ENCODE results near the gene BRD8.

BRD8 gene

DNA sequence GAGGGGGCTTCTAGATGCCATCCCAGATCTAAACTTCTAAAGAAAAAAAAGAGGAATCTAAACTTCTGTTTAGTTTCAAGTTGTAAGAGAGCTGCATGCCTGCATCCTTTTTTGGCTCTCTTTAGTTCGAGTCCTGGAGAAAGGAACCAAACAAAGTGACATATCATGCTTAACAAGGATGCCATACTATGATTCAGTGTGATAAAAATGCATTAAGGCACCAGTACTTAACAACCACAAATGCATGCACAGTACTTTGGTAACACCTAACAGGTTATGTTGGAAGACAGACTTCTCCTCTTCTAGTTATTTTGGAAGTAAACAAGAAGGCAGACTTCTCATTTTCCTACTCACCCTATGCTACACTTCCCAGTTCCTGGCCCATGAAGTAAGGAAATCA, 66.5 kb downstream of the BRD8 start:
- H3K4me3 ChIP-seq (ENCODE audit: low read length): no peak overlapping the region
- no peaks in the 10 kb centered on the region for H3K9me3 ChIP-seq (replicated peaks; ENCODE audit: low read length)
- no peak overlapping the region for H3K9ac ChIP-seq (ENCODE audit: low read depth, low read length)
- H3K36me3 ChIP-seq (ENCODE audit: insufficient read depth, low read length): no peaks in the 10 kb centered on the region
- H3K4me1 ChIP-seq (ENCODE audit: control insufficient read depth, insufficient read depth, low read length): no peaks in the 10 kb centered on the region
- no peak overlapping the region for H3K4me2 ChIP-seq (ENCODE audit: low read length)
- peaks cover 12% of the 10 kb centered on the region for H3K27me3 ChIP-seq (ENCODE audit: control insufficient read depth, insufficient read depth, low read length)

DNA sequence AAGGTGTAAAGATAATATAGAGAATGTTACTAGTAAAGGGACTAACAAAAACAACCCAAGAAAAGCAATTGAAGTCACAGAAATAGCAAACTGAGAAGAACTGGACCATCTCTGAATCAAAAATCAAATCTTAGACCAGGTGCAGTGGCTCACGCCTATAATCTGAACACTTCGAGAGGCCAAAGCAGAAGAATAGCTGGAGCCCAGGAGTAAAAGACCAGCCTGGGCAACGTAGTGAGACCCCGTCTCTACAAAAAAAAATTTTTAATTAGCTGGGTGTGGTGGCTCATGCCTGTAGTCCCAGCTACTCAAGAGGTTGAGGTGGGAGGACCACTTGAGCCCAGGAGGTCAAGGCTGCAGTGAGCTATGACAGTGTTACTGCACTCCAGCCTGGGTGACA, 67.2 kb downstream of the BRD8 start:
- peaks cover 14% of the 10 kb centered on the region for H3K27me3 ChIP-seq (ENCODE audit: control insufficient read depth, insufficient read depth, low read length)
- no peaks in the 10 kb centered on the region for H3K36me3 ChIP-seq (ENCODE audit: insufficient read depth, low read length)
- H3K4me3 ChIP-seq (ENCODE audit: low read length): no peak overlapping the region
- H3K9ac ChIP-seq (ENCODE audit: low read depth, low read length): no peak overlapping the region
- H3K9me3 ChIP-seq (replicated peaks; ENCODE audit: low read length): no peaks in the 10 kb centered on the region
- H3K4me1 ChIP-seq (ENCODE audit: control insufficient read depth, insufficient read depth, low read length): no peaks in the 10 kb centered on the region
- no peak overlapping the region for H3K4me2 ChIP-seq (ENCODE audit: low read length)

DNA sequence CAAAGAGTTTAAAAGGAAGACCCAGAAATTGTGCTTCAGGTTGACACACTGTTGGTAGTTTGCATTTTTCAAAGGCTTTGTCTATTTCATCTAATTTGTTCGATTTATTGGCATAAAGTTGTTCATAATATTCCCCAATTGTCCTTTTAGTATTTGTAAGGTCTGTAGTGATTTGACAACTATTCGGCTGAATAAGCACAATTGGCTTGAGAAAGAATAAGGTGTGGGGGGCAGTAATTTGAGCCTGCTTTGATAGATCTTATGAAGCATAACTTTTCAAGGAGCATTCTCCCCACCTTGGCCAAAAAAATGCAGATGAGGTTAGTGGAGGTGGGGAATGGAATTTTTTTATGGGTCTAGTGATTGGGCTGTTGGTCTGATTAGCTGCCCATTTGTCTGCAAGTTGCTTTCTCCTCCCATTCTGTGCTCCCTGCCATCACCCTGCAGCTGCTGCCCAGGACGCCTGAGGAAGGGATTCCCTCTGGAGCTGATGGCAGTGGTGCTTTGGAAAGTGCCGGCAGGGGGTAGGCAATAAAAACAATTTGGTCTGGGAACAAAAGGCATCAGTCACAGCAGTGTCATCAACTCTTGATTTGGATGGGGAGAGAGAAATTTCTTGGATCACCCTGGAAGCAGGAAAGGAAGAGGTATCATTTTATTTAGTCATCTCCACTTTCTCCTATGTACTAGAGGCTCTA, 68.0 kb downstream of the BRD8 start:
- H3K27me3 ChIP-seq (ENCODE audit: control insufficient read depth, insufficient read depth, low read length): peaks cover 18% of the 10 kb centered on the region
- H3K36me3 ChIP-seq (ENCODE audit: insufficient read depth, low read length): no peaks in the 10 kb centered on the region

DNA sequence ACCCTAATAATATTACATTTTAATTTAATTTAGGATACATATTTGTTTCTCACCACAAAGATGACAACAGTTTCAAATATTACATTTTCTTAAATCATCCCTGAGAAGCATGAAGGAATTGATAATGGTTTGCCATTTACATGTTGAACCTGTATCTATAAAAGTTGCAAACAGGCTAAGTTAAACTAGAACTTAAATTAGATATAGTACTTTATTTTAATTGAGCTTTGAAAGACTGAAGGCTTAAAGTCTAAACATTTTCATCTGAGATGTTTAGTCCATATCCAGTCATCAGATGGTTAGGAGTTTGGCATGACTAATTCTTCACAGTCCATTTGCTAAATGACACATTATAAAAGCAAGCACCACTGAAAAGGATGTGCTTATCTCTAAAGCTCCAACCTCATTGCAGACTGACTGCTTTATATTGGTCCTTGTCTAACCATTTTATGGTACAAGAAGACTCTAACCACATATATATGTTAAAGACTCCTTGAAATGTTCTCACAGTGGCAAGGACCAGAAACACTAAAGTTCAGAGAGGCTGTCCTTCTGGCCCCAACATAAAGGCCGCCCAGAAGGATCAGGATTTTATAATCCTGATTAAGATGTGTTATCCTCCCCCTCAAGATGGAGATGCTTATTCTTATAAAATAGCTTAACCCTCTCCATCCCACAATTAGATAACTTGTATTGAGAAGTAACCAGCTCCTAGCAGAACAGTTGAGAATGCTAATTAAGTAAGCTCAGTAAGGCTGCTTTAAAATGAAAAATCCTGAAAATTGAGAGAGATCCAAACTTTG, 68.8 kb downstream of the BRD8 start:
- Histone ChIP-seq H3K4me2 (ENCODE audit: low read length) (no peak overlapping the region), H3K9ac (ENCODE audit: low read depth, low read length) (no peak overlapping the region), H3K27me3 (ENCODE audit: control insufficient read depth, insufficient read depth, low read length) (peaks cover 18% of the 10 kb centered on the region), H3K4me1 (ENCODE audit: control insufficient read depth, insufficient read depth, low read length) (no peaks in the 10 kb centered on the region), H3K9me3 (replicated peaks; ENCODE audit: low read length) (no peaks in the 10 kb centered on the region), H3K36me3 (ENCODE audit: insufficient read depth, low read length) (no peaks in the 10 kb centered on the region), H3K4me3 (ENCODE audit: low read length) (no peak overlapping the region)

More for the DNA sequence above, 68.0 kb downstream of the BRD8 start:
- no peak overlapping the region for H3K4me2 ChIP-seq (ENCODE audit: low read length)
- no peak overlapping the region for H3K9ac ChIP-seq (ENCODE audit: low read depth, low read length)
- no peak overlapping the region for H3K4me3 ChIP-seq (ENCODE audit: low read length)
- H3K4me1 ChIP-seq (ENCODE audit: control insufficient read depth, insufficient read depth, low read length): no peaks in the 10 kb centered on the region
- H3K9me3 ChIP-seq (replicated peaks; ENCODE audit: low read length): no peaks in the 10 kb centered on the region

DNA sequence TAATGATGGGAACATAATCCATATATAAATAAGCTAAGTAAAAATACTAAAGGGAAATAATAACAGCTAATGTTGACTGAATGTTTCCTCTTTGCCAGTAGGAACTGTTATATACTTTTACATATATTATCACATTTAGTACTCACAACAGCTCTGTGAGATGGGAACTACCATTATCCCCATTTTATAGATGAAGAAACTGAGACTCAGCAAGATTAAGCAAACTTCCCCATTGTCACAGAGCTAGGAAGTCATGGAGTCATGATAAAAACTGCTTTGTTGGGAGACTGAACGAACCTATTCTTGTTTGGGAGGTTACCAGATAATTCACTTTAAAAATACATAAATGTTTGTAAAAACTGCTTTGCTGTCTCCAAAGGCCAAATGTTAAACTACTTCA, 71.2 kb downstream of the BRD8 start:
- Histone ChIP-seq H3K9ac (ENCODE audit: low read depth, low read length) (no peak overlapping the region), H3K27me3 (ENCODE audit: control insufficient read depth, insufficient read depth, low read length) (peaks cover 32% of the 10 kb centered on the region), H3K9me3 (replicated peaks; ENCODE audit: low read length) (no peaks in the 10 kb centered on the region), H3K4me2 (ENCODE audit: low read length) (no peak overlapping the region), H3K36me3 (ENCODE audit: insufficient read depth, low read length) (no peaks in the 10 kb centered on the region), H3K4me1 (ENCODE audit: control insufficient read depth, insufficient read depth, low read length) (no peaks in the 10 kb centered on the region), H3K4me3 (ENCODE audit: low read length) (no peak overlapping the region)

DNA sequence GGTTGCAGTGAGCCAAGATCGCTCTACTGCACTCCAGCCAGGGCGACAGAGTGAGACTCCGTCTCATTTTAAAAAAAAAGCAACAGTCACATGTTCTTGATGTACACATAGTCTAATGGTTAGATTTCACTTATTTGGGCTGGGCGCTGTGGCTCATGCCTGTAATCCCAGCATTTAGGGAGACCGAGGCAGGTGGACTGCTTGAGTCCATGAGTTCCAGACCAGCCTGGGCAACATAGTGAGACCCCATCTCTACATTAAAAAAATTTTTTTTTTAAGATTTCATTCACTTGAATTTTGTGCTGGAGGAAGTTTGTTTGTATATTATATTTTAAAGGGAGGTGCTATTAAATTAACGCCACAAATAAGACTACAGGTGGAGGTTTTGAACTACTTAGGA, 72.7 kb downstream of the BRD8 start:
- Histone ChIP-seq H3K9ac (ENCODE audit: low read depth, low read length) (no peak overlapping the region), H3K27me3 (ENCODE audit: control insufficient read depth, insufficient read depth, low read length) (peaks cover 33% of the 10 kb centered on the region), H3K4me3 (ENCODE audit: low read length) (no peak overlapping the region), H3K4me1 (ENCODE audit: control insufficient read depth, insufficient read depth, low read length) (no peaks in the 10 kb centered on the region), H3K9me3 (replicated peaks; ENCODE audit: low read length) (no peaks in the 10 kb centered on the region), H3K36me3 (ENCODE audit: insufficient read depth, low read length) (no peaks in the 10 kb centered on the region), H3K4me2 (ENCODE audit: low read length) (no peak overlapping the region)

DNA sequence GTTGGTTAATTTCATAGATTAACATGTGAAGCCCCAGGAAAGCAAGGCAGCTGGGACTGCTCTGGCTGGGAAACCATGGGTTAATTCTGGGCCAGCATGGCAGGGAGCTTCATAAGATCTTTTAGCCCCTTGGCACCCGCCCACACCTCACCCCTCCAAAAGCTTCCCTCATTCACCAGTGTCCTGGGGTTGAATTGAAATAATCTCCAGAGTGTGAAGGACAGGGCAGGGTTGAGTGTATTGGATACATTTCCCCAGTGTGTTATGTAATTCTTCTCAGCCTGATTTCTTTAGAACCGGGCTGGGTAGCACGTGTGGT, 75.2 kb downstream of the BRD8 start:
- Histone ChIP-seq H3K4me2 (ENCODE audit: low read length) (no peak overlapping the region), H3K9ac (ENCODE audit: low read depth, low read length) (no peak overlapping the region), H3K36me3 (ENCODE audit: insufficient read depth, low read length) (no peaks in the 10 kb centered on the region), H3K4me1 (ENCODE audit: control insufficient read depth, insufficient read depth, low read length) (no peaks in the 10 kb centered on the region), H3K4me3 (ENCODE audit: low read length) (no peak overlapping the region), H3K27me3 (ENCODE audit: control insufficient read depth, insufficient read depth, low read length) (peaks cover 33% of the 10 kb centered on the region), H3K9me3 (replicated peaks; ENCODE audit: low read length) (no peaks in the 10 kb centered on the region)

DNA sequence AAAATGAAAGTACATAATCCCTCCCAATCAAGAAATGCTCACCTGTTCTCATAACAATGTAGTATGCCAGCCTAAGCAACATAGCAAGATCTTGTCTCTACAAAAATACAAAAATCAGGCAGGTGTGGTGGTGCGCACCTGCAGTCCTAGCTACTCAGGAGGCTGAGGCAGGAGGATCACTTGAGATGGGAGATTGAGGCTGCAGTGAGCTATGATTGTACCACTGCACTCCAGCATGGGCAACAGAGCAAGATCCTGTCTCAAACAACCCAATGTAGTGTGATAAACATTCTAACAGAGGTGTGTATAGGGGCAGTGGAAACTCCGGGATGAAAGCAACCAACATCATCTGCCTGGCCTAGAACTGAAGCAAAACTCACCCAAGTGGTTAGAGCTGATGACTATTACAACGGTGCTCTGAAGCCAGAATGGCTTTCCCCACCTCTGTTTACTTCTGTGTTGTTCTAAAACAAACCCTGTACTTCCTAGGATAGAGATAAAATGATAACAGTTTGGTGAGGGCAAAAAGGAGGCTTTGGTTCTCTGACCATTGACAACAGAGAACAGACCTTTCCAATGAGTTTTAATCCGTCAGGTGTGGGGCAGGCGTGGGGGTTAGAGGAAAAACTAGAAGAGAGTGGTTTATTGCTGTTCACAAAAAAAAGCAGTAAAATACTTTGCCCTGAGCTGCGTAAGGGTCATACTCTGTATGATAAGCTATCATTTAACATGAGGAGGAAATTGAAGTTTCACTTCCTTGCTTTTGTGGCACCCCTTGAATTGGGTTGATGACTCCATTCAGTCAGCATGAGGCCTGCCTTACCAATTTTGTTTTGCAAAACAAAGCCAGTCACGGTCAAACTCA, 75.7 kb downstream of the BRD8 start:
- H3K4me2 ChIP-seq (ENCODE audit: low read length): no peak overlapping the region
- no peaks in the 10 kb centered on the region for H3K36me3 ChIP-seq (ENCODE audit: insufficient read depth, low read length)
- peaks cover 33% of the 10 kb centered on the region for H3K27me3 ChIP-seq (ENCODE audit: control insufficient read depth, insufficient read depth, low read length)
- H3K4me3 ChIP-seq (ENCODE audit: low read length): no peak overlapping the region
- H3K9me3 ChIP-seq (replicated peaks; ENCODE audit: low read length): no peaks in the 10 kb centered on the region
- H3K9ac ChIP-seq (ENCODE audit: low read depth, low read length): no peak overlapping the region
- H3K4me1 ChIP-seq (ENCODE audit: control insufficient read depth, insufficient read depth, low read length): no peaks in the 10 kb centered on the region

DNA sequence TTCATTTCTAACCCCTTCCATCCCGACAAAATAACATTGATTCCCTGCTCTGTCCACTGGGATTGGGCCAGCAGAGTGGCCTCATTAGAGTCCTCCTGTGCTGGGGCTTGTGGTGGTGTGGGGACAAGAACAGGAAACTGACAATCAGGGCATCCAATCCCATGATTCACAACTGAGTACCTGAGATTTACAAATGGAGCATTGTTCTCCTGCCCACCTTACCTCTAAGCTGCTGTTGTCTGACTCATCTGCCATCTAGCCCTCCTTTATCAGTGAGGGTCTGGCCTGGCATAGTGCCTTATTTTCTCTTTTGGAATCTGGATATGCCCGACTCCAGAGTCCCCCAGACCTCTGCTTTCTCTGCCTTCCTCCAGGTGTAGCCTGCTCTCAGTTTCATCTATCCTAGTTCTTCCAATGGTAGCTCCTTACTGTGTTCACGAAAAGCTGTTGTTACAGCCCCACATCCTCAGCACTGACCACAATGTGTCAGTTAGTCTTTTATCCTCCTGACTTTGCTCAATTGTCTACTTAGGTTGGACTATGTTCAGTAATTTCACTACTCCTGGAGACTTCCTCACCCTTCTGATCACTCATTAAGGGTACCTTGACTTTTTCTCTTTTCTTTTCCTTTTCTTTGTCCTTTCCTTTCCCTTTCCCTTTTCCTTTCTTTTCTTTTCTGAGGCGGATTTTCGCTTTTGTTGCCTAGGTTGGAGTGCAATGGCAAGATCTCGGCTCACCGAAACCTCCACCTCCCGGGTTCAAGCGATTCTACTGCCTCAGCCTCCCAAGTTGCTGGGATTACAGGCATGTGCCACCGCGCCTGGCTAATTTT, 81.2 kb downstream of the BRD8 start:
- H3K9ac ChIP-seq (ENCODE audit: low read depth, low read length): no peak overlapping the region
- peaks cover 50% of the 10 kb centered on the region for H3K27me3 ChIP-seq (ENCODE audit: control insufficient read depth, insufficient read depth, low read length)
- H3K36me3 ChIP-seq (ENCODE audit: insufficient read depth, low read length): no peaks in the 10 kb centered on the region
- no peak overlapping the region for H3K4me3 ChIP-seq (ENCODE audit: low read length)
- no peaks in the 10 kb centered on the region for H3K9me3 ChIP-seq (replicated peaks; ENCODE audit: low read length)
- no peak overlapping the region for H3K4me2 ChIP-seq (ENCODE audit: low read length)
- H3K4me1 ChIP-seq (ENCODE audit: control insufficient read depth, insufficient read depth, low read length): no peaks in the 10 kb centered on the region

DNA sequence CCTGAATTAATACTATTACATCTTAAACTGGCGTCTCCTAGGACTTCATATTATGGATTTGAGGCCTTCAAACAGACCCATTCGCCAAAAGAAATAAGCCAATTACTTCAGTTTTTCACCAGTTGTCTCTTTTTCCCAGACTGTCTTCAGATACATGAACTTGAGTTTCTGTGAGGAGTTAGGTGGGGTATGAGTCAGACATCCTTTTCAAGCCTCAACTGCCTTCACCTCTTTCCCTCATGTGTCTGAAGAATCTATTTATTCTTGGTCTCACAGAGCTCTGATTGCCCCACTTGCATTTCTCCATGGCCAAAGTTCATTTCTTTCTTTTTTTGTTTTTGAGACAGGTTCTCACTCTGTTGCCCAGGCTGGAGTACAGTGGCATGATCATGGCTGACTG, 82.1 kb downstream of the BRD8 start:
- no peak overlapping the region for H3K4me2 ChIP-seq (ENCODE audit: low read length)
- H3K4me1 ChIP-seq (ENCODE audit: control insufficient read depth, insufficient read depth, low read length): no peaks in the 10 kb centered on the region
- H3K27me3 ChIP-seq (ENCODE audit: control insufficient read depth, insufficient read depth, low read length): peaks cover 53% of the 10 kb centered on the region
- H3K4me3 ChIP-seq (ENCODE audit: low read length): no peak overlapping the region
- no peak overlapping the region for H3K9ac ChIP-seq (ENCODE audit: low read depth, low read length)
- H3K9me3 ChIP-seq (replicated peaks; ENCODE audit: low read length): no peaks in the 10 kb centered on the region
- H3K36me3 ChIP-seq (ENCODE audit: insufficient read depth, low read length): no peaks in the 10 kb centered on the region
